GM19351 (cell line): ENCODE results near the gene G3BP2.
"Not testable (repeated sequence)": the region's sequence is repeated elsewhere in the genome, so short reads cannot be mapped to it uniquely, and the experiment has no call there.

ENCODE experiments used
- ATAC-seq: cut with Tn5 transposase; IDR thresholded peaks from one replicate; pipeline ENCODE4 v1.9.1; 2021; ENCODE audit warnings: mild to moderate bottlenecking, moderate library complexity; ENCODE audit not compliant: unreplicated experiment

The G3BP2 gene

GRCh38 chr4:75685546-75686189 lies 12.5 kb upstream of the G3BP2 start:
- no peak for ATAC-seq

- no peak for ATAC-seq
Observed at GRCh38 chr4:75683482-75684155, 10.4 kb upstream of the G3BP2 start.

- no peak for ATAC-seq
Observed at GRCh38 chr4:75679876-75680575, 6.8 kb upstream of the G3BP2 start.

- no peak for ATAC-seq
Observed at GRCh38 chr4:75678965-75679364, 5.8 kb upstream of the G3BP2 start.

DNA sequence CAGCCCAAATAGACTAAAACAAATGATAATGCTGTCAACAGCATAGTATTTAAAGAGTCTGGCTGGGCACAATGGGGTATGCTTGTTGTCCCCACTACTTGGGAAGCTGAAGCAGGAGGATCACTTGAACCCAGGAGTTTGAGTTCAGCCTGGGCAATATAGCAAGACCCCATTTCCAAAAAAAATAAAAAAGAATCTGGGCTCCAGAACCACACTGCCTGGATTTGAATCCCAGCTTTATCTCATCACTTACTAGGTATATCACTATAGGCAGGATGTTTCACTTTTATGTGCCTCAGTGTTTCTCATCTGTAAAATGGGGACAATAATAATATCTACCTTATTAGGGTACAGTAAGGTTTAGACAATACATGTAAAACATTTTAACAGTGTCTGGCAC lies 5.3 kb upstream of the G3BP2 start:
- ATAC-seq, result no peak

DNA sequence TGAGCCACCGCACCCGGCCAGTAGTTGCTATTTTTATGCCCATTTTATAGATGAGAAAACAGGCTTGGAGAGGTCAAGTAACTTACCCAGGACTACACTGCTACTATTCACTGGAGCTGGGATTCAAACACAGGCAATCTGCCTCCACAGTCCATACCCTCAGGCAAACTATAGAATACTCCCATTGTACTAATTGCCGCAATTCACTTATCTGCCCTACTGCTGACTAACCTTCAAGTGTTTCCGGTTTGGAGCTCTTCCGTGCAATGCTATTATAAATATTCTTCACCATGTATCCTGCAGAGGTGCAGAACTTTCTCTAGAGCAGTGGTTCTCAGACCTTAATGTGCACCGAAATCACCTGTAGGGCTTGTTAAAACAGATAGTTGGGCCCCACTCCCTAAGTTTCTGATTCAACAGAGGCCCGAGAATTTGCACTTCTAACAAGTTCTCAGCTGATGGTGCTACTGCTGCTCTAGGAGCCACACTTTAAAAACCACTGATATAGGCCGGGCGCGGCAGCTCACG lies 1.9 kb upstream of the G3BP2 start:
- ATAC-seq, result no peak

DNA sequence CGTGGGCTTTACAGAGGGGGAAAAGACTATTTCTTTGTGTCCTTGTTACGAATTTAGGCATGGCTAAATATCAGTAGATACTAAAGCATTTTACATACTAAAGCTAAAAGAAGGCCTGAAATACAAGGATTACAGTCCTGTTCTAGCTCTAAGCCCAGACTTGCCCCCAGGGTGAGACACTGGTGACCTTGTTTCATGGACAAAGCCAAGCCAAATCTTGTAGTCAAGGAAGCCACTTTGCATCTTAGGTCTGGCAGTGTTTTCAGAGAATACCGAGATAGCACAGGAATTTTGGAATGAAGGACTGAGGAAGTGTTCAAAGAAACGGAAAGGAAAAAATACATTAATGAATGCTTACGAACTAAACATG lies 733 bp upstream of the G3BP2 start:
- no peak for ATAC-seq

GRCh38 chr4:75672461-75673026 lies 667 bp downstream of the G3BP2 start:
- ATAC-seq, result peak; percentile 24

- ATAC-seq, result no peak
Observed at GRCh38 chr4:75671802-75672421, 1.3 kb downstream of the G3BP2 start.

DNA sequence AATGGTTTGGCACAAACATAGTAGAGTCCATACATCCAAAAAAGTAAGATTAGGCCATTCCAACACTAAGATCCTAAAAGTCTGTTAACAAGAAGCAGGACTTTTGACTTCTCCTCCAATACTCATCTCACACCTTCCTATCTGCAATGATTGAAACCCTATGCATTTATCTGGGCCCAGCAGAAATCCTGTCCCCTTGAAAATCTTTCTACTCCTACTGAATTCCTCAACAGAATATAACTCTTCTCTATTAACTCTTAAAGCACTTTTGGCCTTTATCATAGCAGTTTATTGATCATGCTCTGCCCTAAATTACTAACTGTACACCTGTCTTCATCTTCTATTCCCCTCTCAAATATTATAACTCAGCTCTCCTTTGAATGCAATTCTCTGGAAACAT lies 4.6 kb downstream of the G3BP2 start:
- no peak for ATAC-seq

GRCh38 chr4:75667636-75668035 lies 5.6 kb downstream of the G3BP2 start:
- ATAC-seq, result not testable (repeated sequence)

DNA sequence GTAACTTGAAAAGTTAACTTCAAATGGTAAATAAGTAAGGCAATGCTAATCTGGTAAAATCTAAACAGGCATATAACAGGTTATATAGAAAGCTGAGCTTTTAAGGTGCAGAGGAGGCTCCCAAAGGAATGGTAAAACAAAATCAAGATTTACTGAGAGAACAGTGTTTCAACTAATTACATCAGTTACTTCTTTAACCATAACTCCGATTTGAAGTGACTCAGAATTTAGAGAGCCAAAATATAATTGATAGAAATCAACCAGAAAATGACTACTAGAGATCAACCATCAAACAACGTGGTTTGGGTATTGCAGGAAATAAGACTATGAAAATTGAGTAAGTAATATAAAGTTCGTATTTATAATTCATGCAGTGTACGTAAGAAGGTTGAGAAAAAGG lies 6.9 kb downstream of the G3BP2 start:
- no peak for ATAC-seq

- ATAC-seq, result not testable (repeated sequence)
Observed at GRCh38 chr4:75664604-75665003, 8.6 kb downstream of the G3BP2 start.

DNA sequence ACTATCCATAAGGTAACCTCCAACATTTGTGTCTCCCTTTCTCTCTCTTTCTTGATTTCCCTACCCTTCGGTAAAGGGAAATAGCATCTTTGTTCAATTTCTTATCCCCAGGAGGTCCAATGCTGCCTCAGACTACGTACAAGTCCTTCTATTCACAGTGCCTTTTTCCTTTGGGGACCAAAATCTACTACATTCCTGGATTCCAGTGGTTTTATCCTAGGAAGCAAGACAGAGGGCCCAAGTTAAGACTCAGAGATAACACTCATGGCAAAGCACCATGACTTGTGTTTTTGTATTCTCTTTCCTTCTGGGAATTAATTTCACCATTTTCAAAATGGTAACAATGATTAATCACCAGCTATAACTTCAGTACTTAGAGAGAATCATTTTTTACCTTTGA lies 10.6 kb downstream of the G3BP2 start:
- no peak for ATAC-seq

GRCh38 chr4:75660491-75660890 lies 12.7 kb downstream of the G3BP2 start:
- ATAC-seq, result no peak

- no peak for ATAC-seq
Observed at GRCh38 chr4:75659512-75660031, 13.6 kb downstream of the G3BP2 start.

DNA sequence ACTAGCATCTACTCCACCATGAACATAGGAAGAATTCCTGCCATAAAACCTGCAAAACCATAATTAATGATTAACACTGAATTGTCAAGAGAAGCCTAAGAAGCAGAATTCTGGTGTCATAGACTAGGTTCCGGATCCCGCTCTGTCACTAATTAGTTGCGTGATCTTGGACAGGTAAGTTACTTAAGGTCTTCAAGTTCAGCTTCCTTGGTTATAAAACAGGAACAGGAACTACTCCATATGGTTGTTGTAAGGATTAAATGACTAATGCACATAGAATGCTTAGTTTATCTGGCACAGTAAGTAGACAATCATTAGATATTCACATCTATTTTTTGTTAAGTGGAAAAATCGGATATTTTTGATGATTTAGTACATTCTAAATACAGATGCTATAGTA lies 14.3 kb downstream of the G3BP2 start:
- ATAC-seq, result no peak

GRCh38 chr4:75655562-75655961 lies 17.6 kb downstream of the G3BP2 start:
- peak; percentile 84 for ATAC-seq

DNA sequence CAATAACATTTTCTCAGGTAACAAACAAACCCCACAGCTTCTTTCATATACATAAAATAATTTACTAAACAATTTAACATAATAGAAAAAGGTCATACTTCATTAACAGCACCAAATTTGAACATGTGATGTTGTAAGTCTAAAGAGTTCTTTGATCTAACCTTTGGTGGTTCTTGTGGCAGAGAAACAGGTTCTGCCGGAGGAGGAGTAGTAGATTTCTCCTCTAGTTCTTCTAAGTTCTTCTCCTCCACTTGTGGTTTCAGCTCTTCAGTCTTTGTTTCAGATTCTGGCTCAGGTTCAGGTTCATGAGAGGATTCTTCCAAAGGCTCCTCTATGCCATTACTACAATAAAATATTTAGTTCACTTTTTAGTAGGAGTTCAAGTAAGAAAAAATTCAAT lies 18.3 kb downstream of the G3BP2 start:
- ATAC-seq, result no peak

GRCh38 chr4:75653845-75654503 lies 19.2 kb downstream of the G3BP2 start:
- no peak for ATAC-seq
